NAMALWA (cell line): ENCODE measurements around the gene CTSC.
"Not testable (repeated sequence)": the region's sequence is repeated elsewhere in the genome, so short reads cannot be mapped to it uniquely, and the experiment has no call there.

Experiments
- DNase-seq: peaks from one replicate; pipeline ENCODE4 v3.0.0-alpha.2; 2015; ENCODE audit warnings: low spot score

The CTSC gene

DNA sequence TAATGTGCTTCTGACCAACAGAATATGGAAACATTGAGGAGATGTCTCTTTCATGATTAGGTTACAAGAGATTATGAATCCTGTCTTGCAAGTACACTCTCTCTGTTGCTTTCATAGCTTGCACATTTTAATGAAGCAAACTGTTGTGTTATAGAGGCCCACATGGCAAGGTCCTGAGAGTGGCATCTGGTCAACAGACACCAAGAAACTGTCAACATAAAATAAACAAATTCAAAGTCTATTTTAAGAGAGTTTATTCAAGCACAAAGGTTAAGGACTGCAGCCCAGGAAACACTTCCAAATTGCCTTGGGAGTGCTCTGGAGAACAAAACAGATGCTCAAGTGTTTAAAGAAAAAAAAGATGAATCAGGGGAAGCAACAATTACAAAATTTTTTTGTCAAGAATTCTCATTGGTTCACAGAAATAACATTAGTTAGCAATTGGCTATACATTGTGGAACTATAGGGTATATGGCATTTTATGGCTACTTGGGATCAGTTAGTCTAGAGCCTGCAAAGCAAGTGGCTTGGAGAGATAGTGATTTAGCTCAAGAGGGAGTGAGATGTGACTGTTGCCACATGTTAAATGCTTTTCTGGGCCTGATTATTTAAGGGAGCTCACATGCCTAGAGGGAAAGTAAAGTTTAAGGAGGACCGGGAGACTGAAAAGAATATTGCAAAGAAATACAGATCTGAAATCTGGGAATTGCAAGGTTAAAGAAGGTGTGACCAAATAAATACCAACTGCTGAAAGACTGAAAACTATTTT is 54.6 kb downstream of the CTSC start:
- no peak for DNase-seq

DNA sequence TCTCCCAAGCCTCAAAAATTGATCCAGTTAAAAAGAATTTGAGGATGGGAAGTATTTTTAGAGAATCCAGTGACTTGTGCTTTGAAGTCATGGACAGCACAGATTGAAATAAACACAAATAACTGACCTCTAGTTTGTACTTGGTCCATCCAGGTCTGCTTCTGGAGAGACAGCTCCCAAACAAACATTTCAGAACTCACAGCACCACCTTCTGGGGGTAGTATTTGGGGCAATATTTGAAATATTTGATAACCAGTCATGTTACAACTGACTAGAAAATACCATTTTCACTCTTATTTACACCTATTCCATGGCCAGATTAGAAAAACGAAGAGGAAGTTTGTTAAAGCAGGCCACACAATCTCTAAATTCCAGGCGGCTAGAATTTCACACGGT is 56.2 kb downstream of the CTSC start:
- DNase-seq: no peak

DNA sequence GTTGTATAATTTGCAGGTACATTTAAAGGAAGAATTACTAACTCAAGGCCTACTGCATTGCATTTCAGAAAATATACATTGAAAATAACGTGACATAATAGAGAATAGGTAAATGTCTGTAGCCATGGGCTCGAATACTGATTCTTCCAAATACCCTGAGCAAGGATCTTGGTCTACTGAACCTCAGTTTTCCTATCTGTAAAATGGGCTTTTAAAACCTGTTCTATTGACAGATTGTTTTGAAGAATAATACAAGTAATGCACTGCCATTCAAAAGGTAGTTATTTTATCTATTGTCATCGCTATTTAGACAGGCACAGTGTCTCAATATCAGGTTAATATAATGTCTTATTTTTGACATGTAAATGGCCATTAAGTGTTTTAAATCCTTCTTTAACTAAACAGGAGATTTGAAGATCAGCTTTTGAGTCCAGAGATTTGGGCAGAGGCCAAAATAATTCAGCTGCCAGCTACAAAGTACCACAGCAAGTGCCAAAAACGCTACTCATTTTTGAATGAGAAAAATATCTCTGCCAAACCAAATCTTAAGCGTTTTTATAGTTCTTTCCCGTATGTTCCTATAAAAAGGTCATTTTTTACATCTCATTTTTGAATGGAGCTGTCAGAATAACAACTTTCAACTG is 56.7 kb downstream of the CTSC start:
- DNase-seq: no peak

DNA sequence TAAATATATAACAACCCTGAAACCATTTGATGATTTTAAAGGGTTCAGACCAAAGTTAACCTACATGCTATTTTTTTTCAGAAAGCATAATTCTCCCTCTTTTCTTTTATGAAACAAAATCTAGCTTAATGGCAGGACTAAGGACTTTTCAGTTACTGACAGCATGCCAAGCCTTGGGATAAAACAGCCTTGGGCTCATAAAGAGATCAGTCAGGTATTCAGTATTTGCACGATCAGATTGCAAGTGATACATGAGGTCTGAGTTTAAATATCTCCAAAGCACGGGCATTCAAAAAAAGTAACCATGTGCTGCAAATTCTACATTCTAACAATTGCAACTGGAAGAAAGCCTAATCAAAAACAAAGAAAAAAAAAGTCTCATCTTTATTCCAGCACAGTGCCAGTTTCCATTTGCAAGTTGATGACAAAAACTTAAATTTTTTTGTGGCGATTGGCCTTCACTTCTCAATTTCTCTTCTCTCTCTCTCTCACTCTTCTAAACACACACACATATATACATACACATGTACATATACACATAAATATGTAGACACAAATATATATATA is 60.1 kb downstream of the CTSC start:
- DNase-seq: no peak

DNA sequence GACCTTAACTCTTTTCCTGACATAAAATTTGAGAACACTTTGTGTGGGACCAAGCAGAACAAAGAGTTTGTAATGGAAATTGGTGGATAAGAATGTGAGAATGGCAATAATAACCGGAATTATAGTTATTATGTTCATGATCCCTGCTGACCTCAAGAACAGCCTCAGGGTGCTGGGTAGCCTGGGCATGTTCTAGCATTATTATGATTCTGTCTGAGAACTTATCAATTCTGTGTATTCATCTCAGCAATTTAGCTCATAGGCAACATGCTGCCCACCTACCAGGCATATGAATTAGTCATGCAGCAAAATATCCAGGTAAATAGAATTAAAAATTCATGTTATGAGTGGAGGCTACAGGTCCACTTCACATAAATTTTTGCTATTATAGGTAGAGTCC is 61.9 kb downstream of the CTSC start:
- DNase-seq: no peak

DNA sequence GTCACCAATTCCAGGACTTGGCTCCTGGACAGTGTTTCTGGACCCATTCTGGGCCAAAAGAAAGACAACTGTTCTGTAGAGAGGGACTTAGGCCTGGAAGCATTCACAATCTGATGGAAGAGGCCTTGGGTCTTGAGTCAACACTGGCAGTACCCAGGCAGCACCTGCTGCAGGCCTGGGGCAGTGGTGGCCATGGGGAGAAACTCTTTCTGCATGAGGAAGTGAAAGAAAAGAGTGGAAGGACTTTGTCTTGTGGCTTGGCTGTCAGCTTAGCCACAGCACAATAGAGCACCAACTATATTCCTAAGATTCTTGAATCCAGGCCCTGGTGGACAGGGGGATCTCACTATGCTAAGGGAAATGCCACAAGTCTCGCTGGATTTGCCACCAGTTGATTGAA is 70.6 kb downstream of the CTSC start:
- DNase-seq: no peak

DNA sequence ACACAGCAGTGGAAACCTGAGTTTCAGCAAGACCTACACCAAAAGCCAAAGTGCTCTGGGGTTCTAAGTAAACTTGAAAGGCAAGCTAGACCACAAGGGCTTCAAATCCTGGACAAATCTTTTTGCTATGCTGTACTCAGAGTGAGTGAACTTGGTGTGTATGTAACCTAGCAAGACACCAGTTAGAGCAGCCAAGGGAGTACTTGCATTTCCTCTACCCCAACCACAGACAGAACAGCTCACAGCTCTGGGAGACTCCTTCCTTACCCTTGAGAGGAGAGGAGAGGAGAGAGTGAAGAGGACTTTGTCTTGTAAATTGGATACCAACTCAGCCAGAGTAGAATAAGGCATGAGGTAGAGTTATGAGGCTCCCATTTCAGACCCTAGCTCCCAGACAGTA is 71.4 kb downstream of the CTSC start:
- DNase-seq: no peak

DNA sequence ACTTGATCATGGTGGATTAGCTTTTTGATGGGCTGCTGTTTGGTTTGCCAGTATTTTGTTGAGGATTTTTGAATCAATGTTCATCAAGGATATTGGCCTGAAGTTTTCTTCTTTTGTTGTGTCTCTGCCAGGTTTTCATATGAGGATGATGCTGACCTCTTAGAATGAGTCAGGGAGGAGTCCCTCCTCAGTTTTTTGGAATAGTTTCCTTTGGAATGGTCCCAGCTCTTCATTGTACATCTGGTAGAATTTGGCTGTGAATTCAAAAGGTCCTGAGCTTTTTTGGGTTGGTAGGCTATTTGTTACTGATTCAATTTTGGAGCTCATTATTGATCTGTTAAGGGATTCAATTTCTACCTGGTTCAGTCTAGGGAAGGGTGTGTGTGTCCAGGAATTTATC is 78.1 kb downstream of the CTSC start:
- no peak for DNase-seq

DNA sequence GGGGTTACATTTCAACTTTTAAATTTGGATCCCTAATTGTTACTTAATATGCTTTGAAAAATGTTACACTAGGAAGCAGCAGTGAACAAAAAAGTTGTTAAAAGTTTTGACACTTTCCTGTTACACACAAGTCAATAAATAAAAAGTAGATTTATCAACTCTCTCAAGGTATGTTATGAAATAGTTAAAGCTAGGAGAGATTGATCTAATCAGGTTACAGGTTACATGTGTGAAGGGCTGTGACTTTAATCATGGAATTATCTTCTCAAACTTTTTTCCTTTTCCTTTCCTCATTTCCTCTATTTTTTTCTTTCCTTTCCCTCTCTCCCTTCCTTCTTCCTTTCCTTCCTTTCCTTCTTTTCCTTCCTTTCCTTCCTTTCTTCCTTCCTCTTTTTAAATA is 85.3 kb downstream of the CTSC start:
- DNase-seq: no peak

DNA sequence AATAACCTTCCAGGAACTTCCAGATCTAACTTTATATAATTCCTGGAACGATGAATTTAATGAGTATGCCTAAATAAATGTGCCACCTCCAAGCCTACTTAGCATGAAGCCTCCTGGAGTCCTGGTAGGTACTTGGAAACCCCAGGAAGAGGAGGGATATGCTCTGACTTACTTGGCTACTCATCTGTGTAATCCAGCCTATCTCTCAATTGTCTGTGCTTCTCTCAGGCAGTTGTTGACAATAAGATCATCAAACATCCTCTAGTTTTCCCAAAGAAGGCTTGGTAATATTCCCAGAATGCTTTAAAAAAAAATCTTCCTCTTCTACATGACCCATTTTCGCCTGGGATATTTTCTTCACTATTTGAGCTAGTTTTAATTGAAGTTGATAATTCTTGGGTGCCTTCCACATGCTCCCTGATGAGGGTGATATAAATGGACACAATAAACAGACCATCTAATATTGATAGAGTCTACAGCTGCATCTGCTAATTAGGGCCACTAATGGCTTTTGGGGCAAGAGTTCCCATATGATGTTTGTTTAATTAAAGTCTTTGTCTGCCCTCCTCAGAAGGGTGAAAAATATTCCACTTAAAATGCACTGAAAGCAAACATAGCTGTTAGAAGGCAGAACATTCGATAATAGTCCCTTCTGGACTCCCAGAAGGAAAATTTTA is 86.8 kb downstream of the CTSC start:
- DNase-seq: no peak

DNA sequence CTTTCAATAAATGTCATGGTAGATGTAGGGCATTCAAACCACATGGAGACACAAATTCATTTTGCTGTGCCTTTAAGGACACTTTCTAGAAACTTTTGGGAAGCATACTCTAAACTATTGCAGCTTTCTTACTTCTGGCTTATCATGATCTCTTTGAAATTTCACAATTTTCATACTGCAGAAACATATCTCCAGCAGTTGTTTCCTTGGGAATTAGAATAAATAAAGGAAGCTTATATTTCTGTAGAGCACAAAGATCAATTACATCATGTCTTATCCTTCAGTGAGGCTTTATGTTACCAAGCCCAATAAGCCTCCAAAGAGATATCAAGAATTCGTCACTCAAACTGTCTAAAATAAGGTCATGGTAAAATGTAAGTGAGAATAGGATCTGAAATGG is 87.8 kb downstream of the CTSC start:
- no peak for DNase-seq

DNA sequence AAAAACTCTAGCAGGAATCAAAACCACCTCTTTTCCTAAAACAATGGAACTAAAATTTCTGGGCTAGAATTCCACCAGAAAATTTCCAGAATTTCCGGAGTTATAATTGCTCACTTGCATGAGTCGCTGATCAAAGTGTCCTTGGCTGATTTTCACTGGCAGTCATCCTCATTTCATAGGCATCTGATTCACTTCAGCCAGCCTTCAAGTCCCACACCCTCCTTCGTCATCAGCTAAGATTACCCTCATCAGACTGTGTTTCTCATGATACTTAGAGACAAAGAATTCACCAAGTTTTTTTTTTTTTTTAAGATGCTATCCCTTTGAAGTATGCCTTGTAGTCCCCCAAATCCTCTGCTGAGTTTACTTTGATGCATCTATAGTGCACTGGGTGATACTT is 90.8 kb downstream of the CTSC start:
- no peak for DNase-seq

DNA sequence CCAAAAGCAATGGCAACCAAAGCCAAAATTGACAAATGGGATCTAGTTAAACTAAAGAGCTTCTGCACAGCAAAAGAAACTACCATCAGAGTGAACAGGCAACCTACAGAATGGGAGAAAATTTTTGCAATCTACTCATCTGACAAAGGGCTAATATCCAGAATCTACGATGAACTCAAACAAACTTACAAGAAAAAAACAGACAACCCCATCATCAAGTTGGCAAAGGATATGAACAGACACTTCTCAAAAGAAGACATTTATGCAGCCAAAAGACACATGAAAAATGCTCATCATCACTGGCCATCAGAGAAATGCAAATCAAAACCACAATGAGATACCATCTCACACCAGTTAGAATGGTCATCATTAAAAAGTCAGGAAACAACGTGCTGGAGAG is 92.0 kb downstream of the CTSC start:
- DNase-seq: not testable (repeated sequence)
